Testis (tissue), 2 donors: Measurements from ENCODE around the gene THUMPD2.

Experiments used
- CTCF ChIP-seq, 3 experiments: fragments of 450-650 bp in 2 of 3; fragments of 200-600 bp in 1 of 3; sonication (generic) in 1 of 3; IDR thresholded peaks; one replicate each; pipeline ENCODE4 v1.5.1; 2016 to 2019; ENCODE audit warnings: antibody characterized with exemption in 3 of 3, mild to moderate bottlenecking in 2 of 3, moderate library complexity in 1 of 3
- POLR2A ChIP-seq: fragments of 450-650 bp; IDR thresholded peaks from one replicate; pipeline ENCODE4 v1.6.1; 2017; ENCODE audit warnings: antibody characterized with exemption, mild to moderate bottlenecking, moderate library complexity

DNA sequence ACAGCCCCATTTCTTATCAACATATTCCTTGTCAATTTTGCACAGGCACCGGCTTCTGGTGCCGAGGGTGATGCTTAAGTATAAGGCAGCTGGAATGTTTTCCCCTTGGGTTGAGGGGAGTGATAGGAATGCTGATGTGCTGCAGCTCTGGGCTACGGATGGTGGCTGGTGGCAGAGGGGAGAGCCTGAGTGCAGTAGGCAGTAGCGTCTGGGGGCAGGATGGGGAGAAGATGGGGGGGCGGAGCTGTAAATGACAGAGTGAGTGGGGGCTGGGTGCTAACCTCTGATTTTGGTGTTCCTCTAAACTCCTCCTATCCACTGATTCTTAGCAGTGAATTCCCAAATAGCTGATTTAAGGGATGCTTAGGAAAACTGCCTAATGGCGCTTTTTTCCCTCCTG is 92.6 kb downstream of the THUMPD2 start:
- TF ChIP-seq CTCF (IDR thresholded peaks at IDR 0.05) (no peak), POLR2A (no peak)
